A549 treated with CORT108297 at 1 μM for 4 hours (cell line): ENCODE data around the gene CCER1. TPM values are rescaled to one million over a fixed set of nuclear protein-coding genes. Genes with fewer than 3 reads are reported as not detected.

Experiments used
- total RNA-seq: library from RNA; stranded (reverse); fragments of 200-300 nt; extraction: Qiagen RNA extraction; gene quantifications from 5 replicates; pipeline ENCODE4 v1.2.3, GENCODE V29; 2022

CCER1 gene
- not detected in 5 replicates for total RNA-seq

DNA sequence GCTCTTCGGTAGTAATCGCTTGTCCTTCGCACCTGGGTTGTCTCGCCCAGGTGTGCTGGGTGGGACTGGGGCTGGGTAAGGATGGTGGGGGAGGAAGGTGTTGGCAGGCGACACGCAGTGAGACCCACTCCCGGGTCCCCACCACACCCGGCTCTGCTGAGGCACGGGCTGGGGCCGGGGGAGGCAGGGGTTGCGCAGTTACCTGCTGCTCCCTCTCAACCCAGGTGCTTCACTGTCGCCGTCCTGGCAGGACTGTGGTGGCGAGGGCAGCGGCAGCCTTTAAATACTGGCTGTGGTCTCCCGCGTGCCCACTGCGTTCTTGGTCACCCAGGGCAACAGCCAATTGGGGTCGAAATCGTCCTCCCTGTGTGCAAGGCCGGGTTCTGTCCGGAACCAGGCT, at the start of gene CCER1:
CCER1 (minus strand) TSS at position 256 of the 400 bp plus-strand sequence. CDS start 434 bp downstream, outside the sequence.

Other genes starting within 250 kb of the CCER1 start
- gene EPYC, start 49.8 kb upstream of the CCER1 start, total RNA-seq = not detected in 5 replicates
- not detected in 5 replicates for gene KERA, start 102.8 kb upstream of the CCER1 start, total RNA-seq
- 0.07 to 0.50 TPM (median 0.40 TPM) in 4 of 5 replicates, not detected in the other for gene LUM, start 156.3 kb upstream of the CCER1 start, total RNA-seq
- not detected in 5 replicates for gene DCN, start 227.6 kb upstream of the CCER1 start, total RNA-seq